ENCODE results near the gene STX7.

The STX7 gene

DNA sequence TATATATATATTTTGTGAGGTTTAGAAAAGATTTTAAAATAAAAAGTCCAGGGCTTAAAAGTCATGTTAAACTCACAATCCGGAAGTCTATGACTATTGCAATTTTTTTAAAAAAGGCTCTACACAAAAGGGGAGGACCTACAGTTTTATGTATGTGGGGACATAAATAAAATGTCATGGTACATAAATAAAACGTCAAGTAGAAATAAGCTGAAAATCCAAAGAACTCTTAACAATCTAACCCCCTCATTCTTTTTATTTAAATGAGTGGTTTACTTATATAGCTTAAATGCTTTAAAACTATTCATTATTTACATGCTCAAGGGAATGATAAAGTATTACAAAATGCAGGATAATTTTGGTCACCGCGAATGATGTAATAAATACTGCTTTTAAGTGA is 36.2 kb downstream of the STX7 start:
- no peak for DNase-seq (ENCODE audit: low read depth in 2 of 2)

DNA sequence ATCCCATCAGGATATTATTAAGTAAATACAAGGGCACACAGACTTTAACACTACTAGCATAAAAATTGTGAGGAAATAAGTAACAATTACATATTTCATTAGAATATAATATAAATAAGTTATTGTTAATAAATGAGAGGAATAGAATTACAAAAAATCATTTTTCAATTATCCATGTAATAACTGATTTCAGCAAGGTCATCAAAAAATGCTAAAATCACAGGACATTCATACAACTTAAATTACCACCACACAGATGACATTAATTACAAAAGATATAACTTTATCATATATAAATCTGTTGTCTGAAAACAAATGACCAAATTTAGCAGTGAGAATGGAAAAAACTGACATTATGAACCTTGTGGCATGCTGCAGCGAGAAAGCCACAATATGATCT is 37.0 kb downstream of the STX7 start:
- DNase-seq (ENCODE audit: low read depth in 2 of 2): no peak

DNA sequence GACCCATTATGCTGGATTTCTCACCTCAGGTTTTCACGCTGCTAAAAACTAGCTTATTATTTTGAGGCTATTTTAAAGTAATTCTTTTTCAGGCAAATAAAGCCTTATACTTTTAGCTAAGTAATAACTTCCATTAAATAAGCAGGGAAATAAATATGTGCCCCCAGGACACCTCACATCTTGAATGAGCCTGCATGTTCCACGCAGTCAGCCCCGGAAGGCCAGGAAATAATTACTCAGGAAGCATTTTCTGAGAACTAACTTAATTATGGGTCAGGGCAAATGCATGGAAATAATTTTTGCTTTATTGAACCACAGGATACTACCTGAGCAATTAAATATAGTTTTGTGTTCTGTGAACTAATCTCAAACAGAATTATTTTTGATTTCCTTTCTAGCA is 41.1 kb downstream of the STX7 start:
- no peak for DNase-seq (ENCODE audit: low read depth in 2 of 2)

DNA sequence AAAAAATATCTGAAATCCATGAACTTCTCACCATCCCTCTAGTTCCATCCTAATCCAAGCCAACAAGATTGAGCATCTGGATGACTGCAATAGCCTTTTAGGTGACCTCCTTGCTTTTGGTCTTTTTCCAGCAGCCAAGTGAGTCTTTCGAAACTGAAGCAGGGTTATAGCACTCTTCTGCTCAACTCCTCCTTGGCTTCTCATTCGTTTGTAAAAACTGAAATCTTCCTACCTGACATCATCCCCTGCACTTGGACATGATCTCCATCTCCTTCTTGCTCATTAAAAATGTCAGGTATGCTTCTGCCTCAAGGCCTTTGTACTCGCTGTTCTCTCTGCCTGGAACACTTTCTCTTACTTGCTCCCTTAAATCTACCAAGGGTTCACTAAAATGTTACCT is 46.0 kb downstream of the STX7 start:
- no peak for DNase-seq (ENCODE audit: low read depth in 2 of 2)

- DNase-seq (ENCODE audit: low read depth in 2 of 2): no peak
These were observed 47.1 kb downstream of the STX7 start for GRCh38 chr6:132465530-132466485.

DNA sequence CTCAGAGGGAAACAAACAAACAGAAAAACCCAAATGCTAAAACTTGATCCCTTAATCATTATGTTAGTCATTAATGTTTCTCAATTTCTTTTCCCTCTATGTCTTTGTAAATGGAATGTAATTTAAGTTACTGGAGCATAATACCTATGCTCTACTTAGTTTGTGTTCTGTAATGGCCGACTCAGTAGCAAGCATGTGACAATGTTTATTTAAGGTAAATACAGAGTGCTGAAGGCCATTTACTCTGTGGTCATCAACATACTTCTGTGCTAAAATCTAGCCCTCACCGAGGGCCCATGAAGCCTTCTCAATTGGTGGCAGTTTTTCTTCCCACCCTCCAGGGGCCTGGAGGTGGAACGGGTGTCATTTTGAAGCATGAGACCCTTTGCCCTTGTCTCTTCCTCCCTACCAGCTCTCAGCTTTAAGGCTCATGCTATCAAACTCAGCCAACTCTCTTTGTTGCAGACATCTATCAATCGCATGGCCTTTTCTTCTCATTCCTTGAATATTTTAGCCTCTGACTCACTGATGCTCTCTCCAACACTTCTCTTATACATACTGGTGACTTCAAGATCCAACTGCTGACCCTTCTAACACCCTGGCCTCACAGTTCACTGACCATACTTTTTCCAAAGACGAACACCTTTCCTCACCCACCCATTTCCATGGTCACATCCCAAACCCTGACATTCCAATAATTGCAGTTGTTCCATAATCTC is 48.2 kb downstream of the STX7 start:
- DNase-seq (ENCODE audit: low read depth in 2 of 2): no peak

- DNase-seq (ENCODE audit: low read depth in 2 of 2): no peak
These were observed 51.0 kb downstream of the STX7 start for GRCh38 chr6:132461958-132462357.

- no peak for DNase-seq (ENCODE audit: low read depth in 2 of 2)
These were observed 53.3 kb downstream of the STX7 start for GRCh38 chr6:132459605-132459952.

GRCh38 chr6:132458887-132459604 is 53.9 kb downstream of the STX7 start:
- no peak for DNase-seq (ENCODE audit: low read depth in 2 of 2)

DNA sequence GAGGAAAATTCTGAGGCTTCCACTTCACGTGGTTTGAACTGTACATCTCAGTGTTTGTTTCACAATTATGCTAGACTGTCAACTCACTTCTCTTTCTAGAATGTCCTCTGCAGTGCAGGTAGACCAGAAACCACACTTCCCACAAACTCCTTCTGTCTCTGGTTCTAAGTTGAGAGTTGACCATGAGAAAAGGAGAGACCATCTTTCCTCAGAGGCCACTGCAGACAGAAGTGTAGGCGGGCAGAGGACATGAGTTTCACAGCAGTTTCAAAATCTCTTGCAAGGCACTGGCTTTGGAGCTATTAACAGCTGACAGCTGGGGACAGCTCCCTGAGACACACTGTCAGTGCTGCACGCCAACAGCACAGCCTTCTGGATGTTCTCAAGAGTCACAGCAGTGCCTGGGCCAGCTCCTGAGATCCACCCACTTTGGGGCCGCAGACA is 56.2 kb downstream of the STX7 start:
- DNase-seq (ENCODE audit: low read depth in 2 of 2): no peak

DNA sequence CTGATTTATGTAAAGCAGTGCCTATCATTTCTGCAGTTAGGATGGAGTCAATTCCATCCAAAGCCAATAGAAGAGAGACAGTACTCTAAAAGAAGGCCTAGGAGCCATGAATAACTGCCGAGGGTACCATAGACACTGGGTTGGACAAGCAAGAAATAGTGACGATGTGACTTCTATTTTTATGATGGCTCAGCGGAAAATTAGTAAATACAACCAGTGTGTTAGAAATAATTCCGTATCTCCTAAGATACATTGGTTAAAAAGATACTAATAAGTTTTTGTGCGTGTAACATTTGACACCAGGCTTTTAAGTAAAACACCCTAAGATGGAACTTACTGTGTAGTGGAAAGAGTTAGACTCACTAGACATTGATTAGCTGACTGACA is 66.1 kb downstream of the STX7 start:
- DNase-seq (ENCODE audit: low read depth in 2 of 2): no peak

- DNase-seq (ENCODE audit: low read depth in 2 of 2): no peak
These were observed 66.6 kb downstream of the STX7 start for GRCh38 chr6:132446141-132446854.

- no peak for DNase-seq (ENCODE audit: low read depth in 2 of 2)
These were observed 67.5 kb downstream of the STX7 start for GRCh38 chr6:132445201-132445951.

GRCh38 chr6:132443206-132443605 is 69.7 kb downstream of the STX7 start:
- DNase-seq (ENCODE audit: low read depth in 2 of 2): no peak

DNA sequence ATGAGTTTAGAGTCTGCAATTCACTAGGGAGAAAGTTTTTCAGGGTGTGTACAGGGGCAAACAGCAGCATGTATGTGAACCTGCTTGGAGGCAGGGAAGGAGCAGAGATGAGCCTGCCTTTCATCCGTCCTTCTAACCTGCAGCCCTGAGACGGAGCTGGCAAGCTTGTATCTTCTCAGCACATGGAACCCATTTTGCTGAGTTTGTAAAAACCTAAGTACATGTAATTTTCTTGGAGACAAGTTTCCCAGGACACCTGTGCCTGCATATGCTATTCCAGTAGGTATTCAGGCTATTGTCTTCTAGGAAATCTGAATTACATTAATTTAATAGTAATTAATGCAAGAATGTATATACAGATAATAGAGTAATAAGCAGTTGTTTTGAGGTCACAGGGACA is 82.8 kb downstream of the STX7 start:
- no peak for DNase-seq (ENCODE audit: low read depth in 2 of 2)

DNA sequence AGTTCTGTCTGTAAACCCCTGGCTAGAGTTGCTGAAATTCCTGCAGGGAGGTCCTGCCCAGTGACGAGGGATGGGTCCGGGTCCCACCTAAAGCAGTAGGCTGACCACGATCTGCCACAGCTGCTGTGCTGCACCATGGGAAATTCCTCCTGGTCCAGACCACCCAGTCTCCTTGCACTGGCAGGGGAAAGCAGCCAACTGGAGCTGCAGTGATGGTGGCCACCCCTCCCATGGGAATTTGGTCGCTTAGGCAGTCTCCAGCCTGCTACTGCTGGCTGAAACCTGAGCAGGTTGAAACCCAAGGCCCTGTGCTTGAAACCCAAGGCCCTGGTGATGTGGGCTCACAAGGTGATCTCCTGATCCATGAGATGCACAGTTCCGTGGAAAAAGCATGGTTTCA is 87.7 kb downstream of the STX7 start:
- no peak for DNase-seq (ENCODE audit: low read depth in 2 of 2)

DNA sequence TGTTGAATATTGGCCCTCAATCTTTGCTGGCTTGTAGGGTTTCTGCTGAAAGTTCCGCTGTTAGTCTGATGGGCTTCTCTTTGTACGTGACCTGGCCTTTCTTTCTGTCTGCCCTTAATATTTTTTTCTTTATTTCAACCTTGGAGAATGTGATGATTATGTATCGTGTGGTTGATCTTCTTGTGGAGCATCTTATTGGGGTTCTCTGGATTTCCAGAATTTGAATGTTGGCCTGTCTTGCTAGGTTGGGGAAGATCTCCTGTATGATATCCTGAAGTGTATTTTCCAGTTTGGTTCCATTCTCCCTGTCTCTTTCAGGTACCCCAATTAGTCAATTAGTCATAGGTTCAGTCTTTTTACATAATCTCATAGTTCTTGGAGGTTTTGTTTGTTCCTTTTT is 89.1 kb downstream of the STX7 start:
- DNase-seq (ENCODE audit: low read depth in 2 of 2): no peak

GRCh38 chr6:132418235-132418965 is 94.5 kb downstream of the STX7 start:
- DNase-seq (ENCODE audit: low read depth in 2 of 2): no peak

DNA sequence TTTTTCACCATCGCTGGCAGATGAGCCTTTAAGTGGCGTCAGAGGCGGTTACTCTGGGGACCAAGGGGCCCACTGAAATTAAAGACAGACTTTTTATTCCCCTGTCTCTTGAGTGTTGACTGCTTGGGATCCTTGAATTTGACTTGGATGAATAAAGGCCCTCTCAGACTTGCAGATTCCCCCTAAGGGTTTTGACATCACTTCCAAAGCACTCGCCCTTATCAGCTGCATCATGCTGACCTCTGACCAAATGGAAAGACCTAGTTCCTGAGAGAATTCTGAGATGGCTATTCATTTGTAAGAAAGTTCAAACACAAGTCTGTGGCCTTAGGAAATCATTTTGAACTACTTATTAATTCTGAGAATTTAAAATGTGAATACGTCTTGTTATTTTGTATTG is 98.2 kb downstream of the STX7 start:
- no peak for DNase-seq (ENCODE audit: low read depth in 2 of 2)

DNA sequence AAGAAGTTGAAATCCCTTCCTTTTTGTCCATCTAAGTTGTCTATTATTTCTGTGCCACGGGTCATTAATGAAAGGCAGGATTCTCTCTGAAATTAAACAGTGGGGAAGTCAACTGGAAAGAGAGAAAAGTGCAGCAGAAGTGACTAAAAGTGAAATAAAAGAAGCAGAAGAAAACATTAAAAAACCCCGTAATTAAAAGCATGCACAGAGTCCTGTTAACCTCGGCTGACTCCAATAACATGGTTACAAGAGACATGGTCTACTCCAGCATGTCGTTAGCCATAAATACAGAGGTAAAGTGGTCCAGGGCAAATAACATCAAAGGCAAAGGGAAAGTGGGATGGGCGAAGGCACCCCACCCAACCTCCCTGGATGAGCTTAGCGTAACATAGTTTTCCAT is 98.6 kb downstream of the STX7 start:
- no peak for DNase-seq (ENCODE audit: low read depth in 2 of 2)

- DNase-seq (ENCODE audit: low read depth in 2 of 2): no peak
These were observed 99.5 kb downstream of the STX7 start for GRCh38 chr6:132413499-132413802.
